HG02938 (cell line): Measurements from ENCODE around the gene RPH3AL.

Experiments
- ATAC-seq: cut with Tn5 transposase; IDR thresholded peaks from one replicate; pipeline ENCODE4 v1.9.1; 2021; ENCODE audit warnings: mild to moderate bottlenecking, moderate library complexity; ENCODE audit not compliant: unreplicated experiment

The RPH3AL gene

DNA sequence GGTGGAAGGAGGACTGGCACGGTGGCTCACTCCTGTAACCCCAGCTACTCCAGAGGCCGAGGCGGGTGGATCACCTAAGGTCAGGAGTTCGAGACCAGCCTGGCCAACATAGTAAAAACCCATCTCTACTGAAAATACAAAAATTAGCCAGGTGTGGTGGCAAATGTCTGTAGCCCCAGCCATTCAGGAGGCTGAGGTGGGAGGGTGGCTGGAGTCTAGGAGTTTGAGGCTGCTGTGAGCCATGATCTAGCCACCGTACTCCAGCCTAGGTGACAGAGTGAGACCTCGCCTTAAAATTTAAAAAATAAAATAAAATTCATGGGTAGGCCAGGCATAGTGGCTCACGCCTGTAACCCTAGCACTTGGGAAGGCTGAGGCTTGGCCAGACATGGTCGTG lies 1.2 kb upstream of the RPH3AL start:
- no peak for ATAC-seq

- no peak for ATAC-seq
Measured at GRCh38 chr17:353213-353837, 718 bp upstream of the RPH3AL start.

- no peak for ATAC-seq
Measured at GRCh38 chr17:351875-352420, 659 bp downstream of the RPH3AL start.

GRCh38 chr17:351449-351738 lies 1.2 kb downstream of the RPH3AL start:
- ATAC-seq, result no peak

DNA sequence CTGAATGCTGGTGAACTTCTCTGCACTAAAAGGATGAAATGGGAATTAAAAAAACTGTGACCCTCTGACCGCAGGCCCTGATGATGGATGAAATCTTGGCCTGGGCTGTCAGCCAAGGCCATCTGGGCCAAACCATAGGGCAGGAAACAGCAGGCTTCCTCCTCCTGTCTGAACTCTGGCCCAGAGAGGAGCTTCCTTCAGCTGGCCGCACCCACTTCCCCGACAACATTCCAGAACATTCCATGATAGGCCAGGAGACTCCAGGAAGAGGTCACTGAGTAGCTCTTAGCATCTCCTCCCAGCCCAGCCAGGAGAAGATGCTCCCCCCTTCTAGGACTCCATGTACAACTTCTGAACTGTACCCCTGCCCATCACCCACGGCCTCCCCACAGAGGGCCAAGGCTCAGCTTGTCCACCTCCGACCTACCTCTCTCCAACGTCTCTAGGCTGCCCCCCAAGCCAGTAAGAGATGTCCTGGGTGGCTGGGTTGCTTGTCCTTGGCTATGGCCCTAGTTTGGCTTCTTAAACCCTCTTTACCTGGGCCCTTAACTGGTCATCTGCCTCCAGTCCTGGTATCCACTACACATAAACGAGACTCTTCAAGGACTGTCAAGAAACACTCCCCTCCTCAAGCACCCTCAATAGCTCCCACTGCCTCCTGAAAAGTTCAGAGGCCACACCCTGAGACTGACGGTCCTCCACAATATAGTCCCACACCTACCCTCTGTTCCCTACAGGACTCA lies 1.7 kb downstream of the RPH3AL start:
- ATAC-seq, result no peak

DNA sequence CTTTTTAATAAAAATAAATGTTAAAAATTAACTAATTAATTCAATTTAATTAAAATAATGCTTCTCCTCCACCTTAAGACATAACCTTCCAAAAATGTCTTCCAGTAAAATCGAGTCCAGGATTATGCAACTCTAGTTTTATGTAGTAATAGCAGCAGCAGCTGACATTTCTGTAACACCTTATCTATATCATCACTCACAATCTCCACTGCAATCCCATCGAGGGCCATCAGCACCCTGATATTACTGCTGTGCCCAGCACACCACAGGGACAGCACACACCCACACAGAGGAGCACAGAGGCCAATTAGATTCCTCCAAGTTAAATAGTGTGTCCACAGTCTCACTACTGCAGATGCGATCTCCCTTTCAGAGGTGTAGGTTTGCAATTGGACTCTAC lies 2.9 kb downstream of the RPH3AL start:
- no peak for ATAC-seq

DNA sequence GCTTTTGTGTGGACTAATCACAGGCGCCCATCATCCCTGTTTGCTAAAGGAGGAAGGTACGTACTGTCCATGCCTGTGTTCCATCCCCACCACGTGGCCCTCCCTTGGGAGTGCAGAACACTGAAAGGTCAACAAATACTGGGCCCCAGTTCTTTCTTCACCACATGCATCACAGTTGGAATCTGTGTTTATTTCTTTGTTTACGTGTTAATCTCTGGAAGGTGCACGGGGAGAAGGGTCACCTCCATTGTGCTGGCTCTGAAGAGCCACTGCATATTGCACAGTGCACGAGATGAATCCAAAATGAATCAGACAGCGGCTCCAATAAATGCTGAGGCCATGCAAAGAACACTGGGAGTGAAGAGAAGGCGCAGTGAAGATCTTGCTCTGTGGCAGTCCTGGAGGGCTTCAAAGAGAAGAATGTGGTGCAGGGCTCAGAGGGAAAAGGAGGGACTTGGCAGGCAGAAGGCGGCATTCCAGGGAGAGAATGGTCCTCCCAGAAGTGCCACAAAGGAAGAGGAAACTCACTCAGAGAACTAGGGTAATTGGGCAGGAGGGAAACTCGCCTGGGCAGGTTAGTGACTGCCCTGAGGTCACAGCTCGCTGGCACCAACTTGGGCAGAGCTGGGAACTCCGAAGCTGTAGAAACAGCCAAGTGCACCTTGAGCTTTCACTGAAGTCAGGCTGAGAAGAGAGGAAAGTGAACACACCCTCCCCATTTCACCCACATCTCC lies 3.7 kb downstream of the RPH3AL start:
- no peak for ATAC-seq

DNA sequence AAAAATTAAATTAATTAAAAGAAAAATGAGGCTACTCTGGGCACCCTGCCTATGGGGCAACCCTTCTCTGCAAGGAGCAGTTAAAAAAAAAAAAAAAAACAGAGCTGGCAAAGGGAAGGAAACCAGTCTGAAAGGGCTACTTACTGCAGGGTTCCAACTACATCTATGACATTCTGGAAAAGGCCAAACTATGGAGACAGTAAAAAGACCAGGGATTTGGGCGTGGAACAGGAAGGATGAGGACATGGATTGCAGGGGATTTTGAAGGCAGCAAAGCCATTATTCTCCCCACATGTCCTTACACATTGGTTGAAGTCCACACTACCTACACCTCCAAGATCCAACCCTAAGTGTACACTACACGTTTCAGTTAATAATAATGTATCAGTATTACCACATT lies 4.6 kb downstream of the RPH3AL start:
- no peak for ATAC-seq

DNA sequence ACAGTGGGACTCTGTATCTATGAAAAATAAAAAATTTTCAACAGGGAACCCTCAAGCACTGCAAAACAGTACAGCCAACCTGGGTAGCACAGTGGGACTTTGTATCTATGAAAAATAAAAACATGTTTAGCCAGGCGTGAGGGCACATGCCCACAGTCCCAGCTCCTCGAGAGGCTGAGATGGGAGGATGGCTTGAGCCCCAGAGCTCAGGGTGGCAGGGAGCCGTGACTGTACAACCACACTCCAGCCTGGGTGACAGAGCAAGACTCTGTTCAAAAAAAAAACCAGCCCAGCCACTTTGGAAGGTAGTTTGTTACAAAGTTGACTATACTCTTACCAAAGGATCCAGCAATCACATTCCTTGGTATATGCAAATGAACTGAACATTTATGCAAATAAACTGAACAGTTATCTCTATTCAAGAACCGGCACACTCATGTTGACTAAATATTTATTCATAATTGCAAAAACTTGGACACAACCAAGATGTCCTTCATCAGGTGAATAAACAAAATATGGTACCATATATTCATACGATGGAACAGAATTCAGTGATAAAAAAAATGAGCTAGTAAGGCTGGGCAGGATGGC lies 5.2 kb downstream of the RPH3AL start:
- no peak for ATAC-seq

GRCh38 chr17:345992-346785 lies 6.4 kb downstream of the RPH3AL start:
- ATAC-seq, result no peak

- ATAC-seq, result no peak
Measured at GRCh38 chr17:345261-345660, 7.3 kb downstream of the RPH3AL start.

DNA sequence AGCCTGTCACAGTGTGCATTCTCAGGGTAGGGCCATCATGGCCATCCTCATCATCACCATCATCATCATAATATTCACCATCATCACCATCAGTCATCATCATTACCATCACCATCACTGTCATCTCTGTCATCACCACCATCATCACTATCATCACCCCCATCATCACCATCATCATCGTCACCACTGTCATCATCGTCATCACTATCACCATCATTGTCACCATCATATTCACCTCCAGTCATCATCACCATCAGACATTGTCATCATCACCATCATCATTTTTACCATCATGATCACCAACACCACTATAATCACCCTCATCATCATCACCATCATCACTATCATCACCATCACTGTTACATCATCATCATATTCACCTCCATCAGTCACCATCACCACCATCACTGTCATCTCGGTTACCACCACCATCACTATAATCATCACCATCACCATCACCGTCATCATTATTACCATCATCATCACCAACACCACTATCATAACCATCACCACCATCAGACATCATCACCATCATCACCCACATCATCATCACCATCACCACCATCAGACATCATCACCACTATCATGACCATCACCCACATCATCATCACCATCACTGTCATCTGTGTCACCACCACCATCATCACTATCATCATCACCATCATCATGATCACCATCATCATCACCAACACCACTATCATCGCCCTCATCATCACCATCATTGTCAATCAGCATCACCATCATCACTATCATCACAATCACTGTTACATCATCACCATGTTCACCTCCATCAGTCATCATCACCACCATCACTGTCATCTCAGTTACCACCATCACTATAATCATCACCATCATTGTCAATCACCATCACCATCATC lies 8.5 kb downstream of the RPH3AL start:
- no peak for ATAC-seq

- ATAC-seq, result no peak
Measured at GRCh38 chr17:343211-343610, 9.4 kb downstream of the RPH3AL start.

- ATAC-seq, result no peak
Measured at GRCh38 chr17:340074-340473, 12.5 kb downstream of the RPH3AL start.

GRCh38 chr17:339193-340061 lies 13.2 kb downstream of the RPH3AL start:
- no peak for ATAC-seq

- ATAC-seq, result no peak
Measured at GRCh38 chr17:338442-339192, 14.0 kb downstream of the RPH3AL start.

- no peak for ATAC-seq
Measured at GRCh38 chr17:337866-338265, 14.7 kb downstream of the RPH3AL start.

DNA sequence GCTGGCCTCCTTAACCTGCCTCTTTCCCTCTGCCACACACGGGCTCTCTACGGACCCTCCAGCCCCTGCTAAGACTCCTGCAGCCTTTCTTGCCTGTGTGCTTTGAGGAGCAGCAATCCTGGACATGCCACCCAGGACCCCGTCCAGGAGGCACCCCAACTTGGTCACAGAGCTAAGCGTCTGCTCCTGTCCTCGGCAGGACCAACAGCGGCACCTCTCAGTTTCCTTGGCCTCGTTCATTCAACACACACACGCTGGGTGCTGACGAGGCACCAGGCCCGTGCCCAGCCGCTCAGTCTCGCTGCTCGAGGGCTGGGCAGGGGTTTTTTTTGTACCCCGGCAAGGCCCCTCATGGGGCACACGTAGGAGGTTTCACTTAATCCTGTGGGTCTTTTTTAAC lies 15.2 kb downstream of the RPH3AL start:
- no peak for ATAC-seq
